Peyer's patch (tissue), 4 donors: ENCODE measurements around the gene SNX3.

Source experiments
- CTCF ChIP-seq, 6 experiments: fragments of 450-650 bp in 4 of 6; fragments of 200-600 bp in 2 of 6; sonication (generic) in 1 of 6; IDR thresholded peaks; one replicate each; pipeline ENCODE4 v1.5.1; 2017 to 2019; ENCODE audit warnings: antibody characterized with exemption in 6 of 6, mild to moderate bottlenecking in 3 of 6, moderate library complexity in 1 of 6
- POLR2A ChIP-seq, 2 donors: fragments of 450-650 bp; IDR thresholded peaks; one replicate each; pipeline ENCODE4 v1.5.1; 2017; ENCODE audit warnings: antibody characterized with exemption in 2 of 2, mild to moderate bottlenecking in 2 of 2, moderate library complexity in 2 of 2

DNA sequence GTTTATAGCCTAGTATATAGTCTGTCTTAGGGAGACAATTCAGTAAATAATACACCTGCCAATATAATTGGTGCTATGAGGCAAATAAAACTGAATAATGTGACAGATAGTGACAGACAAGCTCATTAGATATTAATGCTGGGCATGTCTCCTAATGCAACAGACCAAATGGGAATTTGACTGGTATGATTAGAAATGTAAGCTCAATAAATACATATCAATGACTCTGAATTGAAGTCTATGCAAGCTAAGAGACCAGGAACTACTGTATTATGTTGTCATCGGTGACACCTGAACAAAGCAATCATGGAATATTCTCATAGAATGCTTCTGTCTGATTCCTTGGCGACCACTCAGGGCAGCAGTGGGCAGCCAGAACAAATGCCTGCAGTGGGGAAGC, 2.5 kb upstream of the SNX3 start:
- TF ChIP-seq CTCF (IDR thresholded peaks at IDR 0.05) (no peak), POLR2A (IDR thresholded peaks at IDR 0.05) (no peak)
